Measurements from ENCODE around the gene C8G.
A peak's percentile ranks its signal among the peaks of the same experiment; 100 is the strongest.

Gene C8G

DNA sequence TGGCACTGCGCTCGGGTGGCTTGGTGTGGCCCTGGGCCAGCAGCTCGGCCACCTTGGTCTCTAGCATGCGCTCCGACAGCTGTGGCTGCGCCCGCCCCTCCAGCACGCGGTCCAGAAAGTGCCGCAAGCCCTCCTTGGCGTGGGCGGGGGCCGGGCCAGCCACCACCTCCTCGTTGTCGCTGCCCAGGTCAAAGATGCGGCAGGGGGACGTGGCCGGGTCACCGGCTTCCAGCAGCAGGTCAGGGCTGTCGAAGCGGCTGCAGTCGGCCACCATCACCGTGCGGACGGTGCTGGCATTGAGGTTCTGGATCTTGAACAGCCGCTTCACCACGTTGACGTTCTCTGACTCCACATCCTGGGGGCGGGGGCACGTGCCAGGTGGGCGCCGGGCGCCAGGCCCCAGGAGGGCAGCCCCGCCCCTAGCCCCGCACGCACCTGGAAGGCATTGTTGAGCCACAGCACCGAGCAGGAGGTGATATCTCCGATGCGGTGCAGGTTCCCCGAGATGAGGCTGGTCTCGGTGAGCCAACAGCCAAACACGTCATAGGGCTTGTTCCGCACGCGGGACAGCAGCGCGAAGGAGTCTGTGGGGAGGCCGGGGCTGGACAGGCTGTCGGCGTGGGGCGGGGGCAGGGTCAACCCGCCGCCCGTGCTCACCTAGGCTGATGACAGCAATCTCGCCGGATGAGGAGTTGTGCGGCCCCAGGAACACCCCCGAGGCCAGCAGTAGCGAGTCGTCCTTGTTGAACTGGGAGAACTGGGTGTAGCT is 2.7 kb upstream of the C8G start:
- no peak for DNase-seq

GRCh38 chr9:136942881-136943230 is 2.2 kb upstream of the C8G start:
- no peak for DNase-seq

DNA sequence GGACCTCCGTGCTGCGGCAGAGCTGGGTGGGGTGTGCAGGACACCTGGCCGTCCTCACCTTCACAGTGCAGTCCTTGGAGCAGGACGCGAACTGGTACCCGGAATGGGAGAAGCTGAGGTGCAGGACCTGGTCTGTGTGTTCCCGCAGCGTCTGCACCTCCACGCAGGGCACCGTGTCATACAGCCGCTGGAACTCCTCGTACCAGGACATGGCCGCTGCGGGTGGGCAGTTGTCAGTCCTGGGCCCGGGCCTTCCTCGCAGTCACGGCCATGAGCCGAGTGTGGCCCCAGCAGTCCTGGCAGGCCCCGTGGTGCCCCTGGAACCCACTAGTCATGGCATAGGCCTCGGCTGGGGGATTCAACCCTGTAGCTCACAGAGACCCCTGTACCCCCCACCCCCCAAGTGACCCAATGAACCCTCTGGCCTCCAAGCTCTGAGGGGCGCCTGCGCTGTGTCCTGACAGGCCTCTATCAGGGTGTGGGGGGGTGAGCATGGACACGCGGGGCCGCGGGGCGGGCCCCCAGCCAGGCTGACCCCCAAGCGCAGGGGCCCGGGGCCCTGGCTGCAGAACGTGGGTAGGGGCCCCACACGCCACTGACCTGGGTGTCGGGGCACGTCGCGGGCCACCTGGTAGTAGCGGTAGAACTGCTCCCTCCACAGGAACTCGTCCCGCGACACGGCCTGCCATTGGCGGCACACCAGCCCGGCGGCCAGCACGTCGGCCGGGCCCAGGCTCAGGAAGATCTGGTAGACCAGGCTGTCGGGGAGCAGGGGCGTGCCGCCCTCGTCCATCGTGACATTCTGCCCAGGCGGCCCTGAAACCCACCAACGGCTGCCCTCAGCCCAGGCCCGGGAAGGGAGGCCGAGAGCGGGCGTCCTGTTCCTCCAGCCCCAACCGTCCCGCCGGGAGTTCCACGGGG is 1.5 kb upstream of the C8G start:
- DNase-seq = no peak

DNA sequence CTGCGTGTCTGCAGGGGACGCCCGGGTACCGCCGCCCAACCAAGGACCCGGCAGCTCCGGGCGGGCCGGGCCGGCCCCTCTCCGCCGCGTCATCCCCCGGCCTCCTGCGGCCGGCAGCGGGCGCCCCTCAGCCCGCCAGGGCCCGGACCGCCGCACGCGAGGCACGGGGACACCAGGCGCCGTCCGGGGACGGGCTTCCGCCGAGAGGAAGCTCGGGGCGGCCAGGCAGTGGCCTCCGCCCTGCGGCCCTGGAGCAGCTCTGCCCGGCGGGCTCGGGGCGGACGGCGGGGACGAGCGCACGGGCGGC is 878 bp upstream of the C8G start:
- no peak for DNase-seq

DNA sequence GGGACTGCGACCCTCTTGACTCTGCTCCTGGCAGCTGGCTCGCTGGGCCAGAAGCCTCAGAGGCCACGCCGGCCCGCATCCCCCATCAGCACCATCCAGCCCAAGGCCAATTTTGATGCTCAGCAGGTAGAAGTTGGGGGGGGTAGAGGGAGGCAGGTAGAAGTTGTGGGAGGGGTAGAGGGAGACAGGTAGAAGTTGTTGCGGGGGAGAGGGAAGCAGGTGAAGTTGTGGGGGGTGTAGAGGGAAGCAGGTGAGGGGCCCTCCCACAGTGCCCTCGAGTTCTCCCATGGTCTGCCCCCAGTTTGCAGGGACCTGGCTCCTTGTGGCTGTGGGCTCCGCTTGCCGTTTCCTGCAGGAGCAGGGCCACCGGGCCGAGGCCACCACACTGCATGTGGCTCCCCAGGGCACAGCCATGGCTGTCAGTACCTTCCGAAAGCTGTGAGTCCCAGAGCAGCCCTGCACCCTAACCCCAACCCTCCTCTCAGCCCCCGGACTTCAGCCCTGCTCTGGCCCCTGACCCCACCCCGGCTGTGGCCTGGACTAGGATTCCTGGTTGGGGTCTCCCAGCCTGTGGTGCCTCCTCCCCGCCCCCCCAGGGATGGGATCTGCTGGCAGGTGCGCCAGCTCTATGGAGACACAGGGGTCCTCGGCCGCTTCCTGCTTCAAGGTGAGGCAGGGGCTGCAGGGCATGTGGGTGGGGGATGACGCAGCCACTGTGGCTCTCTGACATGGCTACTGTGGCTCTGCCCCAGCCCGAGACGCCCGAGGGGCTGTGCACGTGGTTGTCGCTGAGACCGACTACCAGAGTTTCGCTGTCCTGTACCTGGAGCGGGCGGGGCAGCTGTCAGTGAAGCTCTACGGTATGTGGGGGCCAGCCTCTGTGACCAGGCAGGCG is 537 bp downstream of the C8G start:
- no peak for DNase-seq

DNA sequence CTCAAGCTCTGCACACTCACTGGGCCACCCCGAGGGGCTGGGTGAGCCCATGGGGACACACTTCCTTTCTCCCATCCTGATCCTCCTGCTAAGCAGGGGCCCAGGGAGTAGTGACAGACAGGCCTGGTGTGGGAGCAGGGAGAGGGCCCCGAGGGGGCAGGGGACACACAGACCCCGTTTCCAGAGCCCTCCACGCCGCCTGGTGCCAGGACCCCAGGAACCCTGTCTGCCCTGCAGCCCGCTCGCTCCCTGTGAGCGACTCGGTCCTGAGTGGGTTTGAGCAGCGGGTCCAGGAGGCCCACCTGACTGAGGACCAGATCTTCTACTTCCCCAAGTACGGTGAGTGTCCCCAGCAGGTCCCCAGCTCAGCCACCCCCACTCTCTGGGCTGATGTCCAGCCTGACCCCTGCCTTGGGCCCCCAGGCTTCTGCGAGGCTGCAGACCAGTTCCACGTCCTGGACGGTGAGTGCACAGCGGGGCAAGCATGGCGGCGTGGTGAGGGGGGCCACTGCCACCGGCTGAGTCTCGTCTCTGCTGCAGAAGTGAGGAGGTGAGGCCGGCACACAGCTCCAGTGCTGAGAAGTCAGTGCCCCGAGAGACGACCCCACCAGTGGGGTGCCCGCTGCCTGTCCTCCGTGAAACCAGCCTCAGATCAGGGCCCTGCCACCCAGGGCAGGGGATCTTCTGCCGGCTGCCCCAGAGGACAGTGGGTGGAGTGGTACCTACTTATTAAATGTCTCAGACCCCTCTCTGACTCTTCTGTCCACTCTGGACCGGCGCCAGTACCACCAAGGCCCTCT is 1.4 kb downstream of the C8G start:
- no peak for DNase-seq

DNA sequence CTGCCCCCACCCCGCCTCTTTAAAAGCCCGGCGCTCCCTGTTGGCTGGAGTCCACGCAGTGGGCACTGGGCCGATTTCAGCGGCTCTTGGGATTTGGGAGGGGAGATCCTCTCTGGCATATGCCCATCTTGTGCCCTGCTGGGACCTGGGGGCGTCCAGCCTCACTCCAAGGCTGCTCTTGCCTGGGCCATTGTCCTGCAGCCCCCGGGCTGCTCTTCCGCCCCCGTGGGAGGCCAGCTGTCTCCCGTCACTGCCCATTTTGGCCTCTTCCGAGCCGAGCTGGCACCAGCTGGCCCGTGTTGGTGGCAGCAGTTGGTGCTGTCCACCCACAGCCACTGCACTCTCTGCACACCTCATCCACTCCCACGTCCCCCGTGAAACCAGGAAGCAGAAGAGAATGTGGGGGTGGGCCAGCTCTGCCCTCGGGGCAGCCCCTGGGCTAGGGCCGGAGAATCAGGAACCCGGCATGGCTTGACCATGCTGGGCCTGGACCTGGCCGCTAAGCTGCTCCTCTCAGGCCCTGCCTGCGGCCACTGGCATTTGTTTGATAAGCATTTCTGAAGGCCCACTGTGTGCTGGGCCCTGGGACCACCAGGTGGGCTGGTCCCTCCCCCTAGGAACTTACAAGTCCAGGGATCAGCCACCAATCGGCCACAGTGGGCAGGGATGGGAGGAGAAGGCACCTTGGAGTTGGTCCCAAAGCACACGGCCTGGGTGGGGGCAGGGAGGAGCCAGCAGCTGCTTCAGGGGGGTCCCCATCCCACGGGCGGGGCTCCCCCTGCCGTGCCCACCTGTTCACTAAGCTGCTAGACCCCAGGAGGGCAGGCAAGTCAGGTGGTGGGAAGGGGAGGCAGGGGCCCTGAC is 2.2 kb downstream of the C8G start:
- no peak for DNase-seq

- DNase-seq = peak; percentile 13
Observed at GRCh38 chr9:136947955-136948510, 3.0 kb downstream of the C8G start.

DNA sequence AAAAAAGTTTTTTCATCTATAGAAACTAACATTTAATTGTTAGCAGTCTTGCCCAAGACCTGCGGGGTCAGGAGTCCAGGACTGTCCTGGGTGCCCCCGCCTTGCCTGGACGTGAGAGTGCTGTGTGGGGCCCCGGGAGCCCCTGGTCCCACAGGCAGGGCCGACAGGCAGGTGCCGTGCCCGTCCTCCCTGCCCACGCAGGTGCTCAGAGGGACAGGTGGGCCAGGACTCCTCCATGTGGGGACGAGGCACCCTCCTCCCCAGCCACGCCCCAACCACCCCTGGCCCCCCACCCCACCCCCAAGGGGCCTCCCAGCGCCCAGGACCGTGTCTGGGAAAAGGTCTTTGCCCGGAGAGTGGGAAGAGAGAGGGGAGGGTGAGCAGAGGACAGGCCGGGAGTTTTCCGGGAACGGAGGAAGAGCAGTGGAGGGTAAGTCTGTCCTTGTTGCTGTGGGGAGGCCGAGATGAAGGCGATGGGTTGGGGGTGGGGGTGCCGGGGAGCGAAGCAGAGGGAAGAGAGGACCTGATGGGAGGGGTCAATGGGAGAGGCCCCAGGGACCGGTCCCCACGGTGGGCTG is 4.3 kb downstream of the C8G start:
- DNase-seq = no peak

DNA sequence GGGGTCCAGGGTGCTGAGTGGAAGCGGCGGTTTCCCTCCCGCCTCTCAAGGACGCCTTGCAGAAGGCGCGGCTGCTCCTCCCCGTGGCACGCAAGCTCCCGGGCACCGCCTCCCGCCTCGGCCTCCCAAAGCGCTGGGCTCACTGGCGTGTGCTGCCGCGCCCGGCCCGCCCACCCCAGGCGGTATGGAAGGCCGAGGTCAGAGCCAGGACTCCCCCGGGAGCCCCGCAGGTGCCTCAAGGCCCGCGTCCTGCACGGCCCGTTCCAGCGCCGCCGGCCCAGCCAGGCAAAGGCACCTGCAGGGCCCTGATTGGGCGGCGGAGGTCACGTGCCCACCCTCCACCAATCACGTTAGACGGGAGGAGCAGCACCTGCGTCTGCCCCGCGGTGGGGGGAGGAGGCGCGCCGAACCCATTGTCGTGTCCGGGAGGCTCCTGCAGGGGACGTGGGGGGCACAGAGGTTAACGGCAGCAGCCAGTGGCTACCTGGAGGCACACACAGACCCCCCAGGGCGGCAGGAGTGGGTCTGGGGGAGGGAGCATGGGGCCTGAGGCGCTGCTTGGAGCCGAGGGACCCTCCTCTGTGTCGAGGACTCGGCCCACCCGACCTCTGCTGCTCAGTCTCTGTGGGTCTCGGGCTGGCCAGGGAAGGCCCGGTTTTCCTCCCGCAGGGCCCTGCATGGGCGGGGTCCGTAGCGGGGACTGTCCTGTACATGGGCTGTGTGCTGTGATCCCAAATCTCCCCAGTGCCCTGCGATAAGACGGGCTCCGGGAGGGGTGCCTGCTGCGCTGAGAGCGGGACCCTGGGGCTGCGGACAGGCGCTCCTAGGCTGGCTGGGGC is 5.0 kb downstream of the C8G start:
- peak; percentile 98 for DNase-seq

DNA sequence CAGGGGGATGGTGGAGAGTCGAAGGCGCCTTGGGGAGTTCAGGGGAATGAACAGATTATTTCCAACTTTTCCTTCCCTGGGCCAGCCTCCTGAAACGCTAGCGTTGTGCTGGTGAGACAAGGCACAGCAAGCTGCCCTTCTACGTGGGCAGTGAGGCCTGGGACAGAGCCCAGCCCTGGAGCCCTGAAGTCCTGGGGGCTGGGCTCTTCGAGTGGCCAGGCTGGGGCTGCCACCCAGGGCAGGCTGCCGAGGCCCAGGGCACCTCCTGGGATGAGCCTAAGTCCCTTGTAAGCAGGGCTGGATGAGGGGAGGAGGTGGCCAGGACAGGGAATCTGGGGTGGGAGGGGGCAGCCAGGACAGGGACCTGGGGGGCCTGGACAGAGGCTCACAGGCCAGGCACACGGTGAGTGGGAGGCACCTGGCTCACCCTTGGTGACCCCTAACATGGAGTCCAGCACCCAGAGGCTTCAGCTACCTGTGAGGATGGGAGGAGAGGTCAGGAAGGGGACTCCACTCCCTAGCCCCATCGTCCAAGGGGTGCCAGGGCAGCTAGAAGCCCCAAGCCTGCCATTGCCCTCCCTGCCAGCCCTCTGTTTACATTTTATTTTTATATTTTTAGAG is 5.7 kb downstream of the C8G start:
- no peak for DNase-seq

DNA sequence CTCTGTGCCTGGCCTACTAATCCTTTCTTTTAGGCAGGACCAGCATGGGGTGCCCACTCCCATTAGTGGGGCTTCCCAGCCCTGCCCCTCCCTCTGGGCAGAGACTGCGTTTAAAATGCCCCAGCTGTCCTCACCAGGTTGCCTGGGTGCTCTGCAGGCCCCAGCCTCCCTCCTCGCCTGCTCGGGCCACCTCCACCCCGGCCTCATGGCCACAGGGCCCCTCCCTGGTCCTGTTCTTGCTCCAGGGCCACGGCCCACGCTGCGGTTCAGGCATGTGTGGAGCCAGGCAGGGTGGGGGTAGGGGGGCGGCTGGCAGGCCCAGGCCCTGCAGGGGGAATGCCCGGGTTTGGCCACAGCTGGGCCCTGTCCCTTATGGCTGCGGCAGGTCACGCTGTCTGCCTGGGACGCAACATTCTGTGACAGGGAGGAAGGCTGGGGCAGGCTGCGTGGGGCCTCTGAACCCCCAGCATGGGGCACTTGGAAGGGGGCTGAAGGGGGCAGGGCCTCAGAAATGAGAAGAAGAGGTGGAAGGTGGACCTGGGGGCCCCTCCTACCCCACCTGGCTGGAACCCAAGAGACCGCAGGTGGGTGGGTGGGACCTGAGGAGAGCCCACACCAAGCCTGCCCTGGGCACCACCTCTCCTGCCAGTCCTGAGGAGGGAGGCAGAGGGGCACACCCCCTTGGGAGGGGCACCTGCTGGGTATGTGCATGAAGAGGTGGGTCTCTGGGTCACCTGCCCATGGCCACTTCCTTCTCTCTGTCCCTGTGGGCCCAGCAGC is 6.7 kb downstream of the C8G start, which contains the start of gene LCN12:
LCN12 (plus strand) TSS at position 733 of the 780 bp plus-strand sequence. CDS start 55 bp downstream, outside the sequence.
- DNase-seq = no peak

DNA sequence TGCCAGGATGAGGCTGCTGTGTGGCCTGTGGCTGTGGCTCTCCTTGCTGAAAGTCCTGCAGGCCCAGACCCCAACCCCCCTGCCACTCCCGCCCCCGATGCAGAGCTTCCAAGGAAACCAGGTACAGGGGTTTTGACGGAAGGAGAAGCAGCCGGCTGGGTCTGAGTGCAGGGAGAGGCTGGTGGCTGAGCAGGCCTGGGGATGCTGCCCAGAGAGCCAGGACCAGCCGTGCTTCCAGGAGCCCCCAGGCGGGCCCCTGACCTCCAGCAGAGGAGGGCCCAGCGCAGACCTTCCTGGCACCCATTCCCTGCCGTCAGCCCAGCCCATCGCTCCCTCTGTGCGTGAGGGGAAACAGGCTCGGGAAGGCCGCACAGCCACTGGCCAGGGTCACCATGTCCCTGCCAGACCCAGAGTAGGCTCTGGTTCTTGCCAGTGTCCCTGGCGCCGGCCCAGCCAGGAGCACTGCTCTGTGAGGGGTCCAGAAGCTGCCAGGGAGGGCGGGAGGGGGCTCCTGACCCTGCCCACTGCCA is 7.3 kb downstream of the C8G start:
- DNase-seq = no peak

DNA sequence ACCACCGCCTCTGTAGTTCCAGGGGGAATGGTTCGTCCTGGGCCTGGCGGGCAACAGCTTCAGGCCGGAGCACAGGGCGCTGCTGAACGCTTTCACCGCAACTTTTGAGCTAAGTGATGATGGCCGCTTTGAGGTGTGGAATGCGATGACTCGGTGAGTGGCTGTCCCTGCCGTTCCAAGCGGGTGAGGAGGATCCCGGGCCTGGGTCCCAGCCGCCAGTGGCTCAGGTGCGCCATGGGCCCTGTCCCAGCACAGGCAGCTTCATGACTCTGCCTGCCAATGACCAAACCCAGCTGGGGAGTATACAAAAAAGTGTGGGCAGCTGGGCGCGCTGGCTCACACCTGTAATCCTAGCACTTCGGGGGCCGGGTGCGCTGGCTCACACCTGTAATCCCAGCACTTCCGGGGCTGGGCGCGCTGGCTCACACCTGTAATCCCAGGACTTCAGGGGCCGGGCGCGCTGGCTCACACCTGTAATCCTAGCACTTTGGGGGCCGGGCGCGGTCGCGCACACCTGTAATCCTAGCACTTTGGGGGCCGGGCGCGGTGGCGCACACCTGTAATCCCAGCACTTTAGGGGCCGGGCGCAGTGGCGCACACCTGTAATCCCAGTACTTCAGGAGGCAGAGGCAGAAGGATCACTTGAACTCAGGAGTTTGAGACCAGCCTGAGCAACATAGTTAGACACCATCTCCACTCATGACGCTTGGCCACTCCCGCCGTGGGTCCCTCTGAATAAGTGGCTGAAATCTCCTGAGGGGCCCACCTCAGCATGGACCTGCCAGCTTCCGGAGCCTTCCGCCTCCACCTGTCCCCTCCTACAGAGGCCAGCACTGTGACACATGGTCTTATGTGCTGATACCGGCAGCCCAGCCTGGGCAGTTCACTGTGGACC is 8.1 kb downstream of the C8G start:
- no peak for DNase-seq

GRCh38 chr9:136953771-136954269 is 8.8 kb downstream of the C8G start:
- no peak for DNase-seq

DNA sequence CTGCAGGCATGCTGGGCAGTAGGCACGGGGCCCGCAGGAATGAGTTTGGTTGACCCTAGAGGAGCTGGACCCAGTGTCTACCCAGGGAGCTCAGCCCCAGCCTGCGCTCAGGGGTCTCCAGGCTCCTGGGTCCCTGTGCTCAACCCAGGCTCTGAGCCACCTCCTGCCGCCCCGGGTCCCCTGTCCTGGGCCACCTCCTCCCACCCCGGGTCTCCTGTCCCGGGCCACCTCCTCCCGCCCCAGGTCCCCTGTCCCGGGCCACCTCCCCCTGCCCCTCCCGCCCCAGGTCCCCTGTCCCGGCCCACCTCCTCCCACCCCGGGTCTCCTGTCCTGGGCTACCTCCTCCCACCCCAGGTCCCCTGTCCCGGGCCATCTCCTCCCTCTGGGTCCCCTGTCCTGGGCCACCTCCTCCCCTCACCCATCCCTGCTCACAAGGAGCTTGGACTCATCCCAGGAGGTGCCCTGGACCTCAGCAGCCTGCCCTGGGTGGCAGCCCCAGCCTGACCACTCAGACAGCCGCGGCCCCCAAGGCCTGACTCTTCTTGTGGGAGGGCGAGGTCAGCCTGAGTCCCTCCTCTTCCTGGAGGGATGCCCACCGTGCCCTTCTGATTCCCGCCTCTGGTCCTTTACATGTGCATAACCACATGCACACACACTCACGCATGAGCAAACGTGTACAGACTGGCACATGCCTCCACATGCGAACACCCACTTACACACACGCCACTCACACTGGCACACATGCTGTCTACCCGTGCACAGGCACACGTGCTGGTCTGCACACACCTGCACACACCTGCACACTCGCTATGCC is 9.4 kb downstream of the C8G start:
- DNase-seq = no peak

Measured in NCI-H774 (cell line).